WTC11 (cell line): Measurements from ENCODE around the gene SEL1L3. TPM values are rescaled to one million over a fixed set of nuclear protein-coding genes. Genes with fewer than 3 reads are reported as not detected.

Source experiments
- ATAC-seq: fragments of 200-7000 bp; cut with Tn5 transposase; 2 replicates; pipeline ENCODE4 v1.10.0; 2021; ENCODE audit warnings: mild to moderate bottlenecking, moderate library complexity
- CTCF ChIA-PET: fragments of 300-600 bp; sonication (Branson Sonifier 250); formaldehyde crosslinking; loops from one replicate; lab custom pipeline; 2021; ENCODE audit warnings: antibody characterized with exemption; lab: Charles Lee
- POLR2A ChIA-PET: fragments of 350-600 bp; sonication (Branson Sonifier 250); formaldehyde crosslinking; loops from one replicate; lab custom pipeline; 2021; ENCODE audit warnings: antibody characterized with exemption; lab: Charles Lee
- DNase-seq: peaks from one replicate; pipeline ENCODE4 v3.0.0; 2021; ENCODE audit warnings: low spot score
- H3K27ac Mint-ChIP-seq: 2 replicates; pipeline ENCODE4 v1.8.0; 2021; ENCODE audit warnings: mixed read lengths
- H3K27me3 Mint-ChIP-seq: 2 replicates; pipeline ENCODE4 v1.8.0; 2021; ENCODE audit warnings: low read depth, mild to moderate bottlenecking, moderate library complexity, mixed read lengths
- H3K36me3 Mint-ChIP-seq: 2 replicates; pipeline ENCODE4 v1.8.0; 2021; ENCODE audit warnings: mixed read lengths
- H3K4me1 Mint-ChIP-seq: 2 replicates; pipeline ENCODE4 v1.8.0; 2022; ENCODE audit warnings: mixed read lengths
- H3K4me3 Mint-ChIP-seq: 2 replicates; pipeline ENCODE4 v1.8.0; 2021; ENCODE audit warnings: mild to moderate bottlenecking, moderate library complexity, mixed read lengths
- H3K9me3 Mint-ChIP-seq: 2 replicates; pipeline ENCODE4 v1.8.0; 2021; ENCODE audit warnings: mixed read lengths
- ATF3 ChIP-seq: sonication (generic); formaldehyde crosslinking; conservative IDR thresholded peaks from 2 replicates; pipeline ENCODE4 v1.8.1; 2022; ENCODE audit warnings: mild to moderate bottlenecking, missing genetic modification reagents
- CDX4 ChIP-seq: fragments of 250-450 bp; sonication (Bioruptor Pico); IDR thresholded peaks from 2 replicates; pipeline ENCODE4 v1.9.0; 2021; ENCODE audit warnings: moderate library complexity, mild to moderate bottlenecking, inconsistent platforms, borderline replicate concordance
- E2F5 ChIP-seq: sonication (generic); formaldehyde crosslinking; IDR thresholded peaks from 2 replicates; pipeline ENCODE4 v1.8.1; 2022; ENCODE audit warnings: mild to moderate bottlenecking, moderate library complexity, missing genetic modification reagents
- ERG ChIP-seq: fragments of 250-450 bp; sonication (Bioruptor Pico); IDR thresholded peaks from 2 replicates; pipeline ENCODE4 v1.8.0; 2021; ENCODE audit warnings: mild to moderate bottlenecking
- ESRRA ChIP-seq: sonication (generic); formaldehyde crosslinking; IDR thresholded peaks from 2 replicates; pipeline ENCODE4 v1.8.1; 2022; ENCODE audit warnings: mild to moderate bottlenecking, missing genetic modification reagents, borderline replicate concordance
- FOXJ3 ChIP-seq: sonication (generic); formaldehyde crosslinking; IDR thresholded peaks from 2 replicates; pipeline ENCODE4 v1.9.0; 2021; ENCODE audit warnings: missing genetic modification reagents, mild to moderate bottlenecking, borderline replicate concordance
- GABPB1 ChIP-seq: sonication (generic); formaldehyde crosslinking; IDR thresholded peaks from 2 replicates; pipeline ENCODE4 v1.8.1; 2023; ENCODE audit warnings: mild to moderate bottlenecking, missing genetic modification reagents
- IRF2 ChIP-seq: sonication (generic); formaldehyde crosslinking; IDR thresholded peaks from 2 replicates; pipeline ENCODE4 v1.8.0; 2022; ENCODE audit warnings: low read depth, missing genetic modification reagents, borderline replicate concordance
- PRDM15 ChIP-seq: sonication (generic); formaldehyde crosslinking; IDR thresholded peaks from 2 replicates; pipeline ENCODE4 v1.8.0; 2022; ENCODE audit warnings: missing genetic modification reagents
- PREB ChIP-seq: sonication (generic); formaldehyde crosslinking; IDR thresholded peaks from 2 replicates; pipeline ENCODE4 v1.8.1; 2022; ENCODE audit warnings: mild to moderate bottlenecking, missing genetic modification reagents, moderate library complexity, borderline replicate concordance
- USF2 ChIP-seq: sonication (generic); formaldehyde crosslinking; IDR thresholded peaks from 2 replicates; pipeline ENCODE4 v1.8.1; 2023; ENCODE audit warnings: mild to moderate bottlenecking, missing genetic modification reagents, moderate library complexity
- ZBTB43 ChIP-seq: sonication (generic); formaldehyde crosslinking; IDR thresholded peaks from 2 replicates; pipeline ENCODE4 v1.8.1; 2023; ENCODE audit warnings: mild to moderate bottlenecking, missing genetic modification reagents
- ZMAT4 ChIP-seq: fragments of 250-450 bp; sonication (Bioruptor Pico); IDR thresholded peaks from 2 replicates; pipeline ENCODE4 v1.9.0; 2021; ENCODE audit warnings: mild to moderate bottlenecking
- ZNF219 ChIP-seq: sonication (generic); formaldehyde crosslinking; IDR thresholded peaks from 2 replicates; pipeline ENCODE4 v1.8.0; 2023; ENCODE audit warnings: missing genetic modification reagents, mild to moderate bottlenecking, borderline replicate concordance
- ZNF263 ChIP-seq: sonication (generic); formaldehyde crosslinking; IDR thresholded peaks from 2 replicates; pipeline ENCODE4 v1.8.1; 2022; ENCODE audit warnings: low read depth, mild to moderate bottlenecking, moderate library complexity, missing genetic modification reagents
- ZNF423 ChIP-seq: fragments of 250-450 bp; sonication (Bioruptor Pico); IDR thresholded peaks from 2 replicates; pipeline ENCODE4 v2.1.2; 2022; ENCODE audit warnings: mild to moderate bottlenecking, moderate library complexity
- ZNF425 ChIP-seq: fragments of 250-450 bp; sonication (Bioruptor Pico); conservative IDR thresholded peaks from 2 replicates; pipeline ENCODE4 v1.9.0; 2021; ENCODE audit warnings: mild to moderate bottlenecking
- total RNA-seq: library from RNA; stranded (reverse); gene quantifications from 3 replicates; pipeline ENCODE4 v1.2.3, GENCODE V29; 2021

Gene SEL1L3
- total RNA-seq, 1 experiment from 2014 or later, result 31.5 TPM

- no peaks in the 10 kb centered on the region for H3K9me3 Mint-ChIP-seq
These were observed 111.9 kb downstream of the SEL1L3 start for GRCh38 chr4:25750874-25751273.

GRCh38 chr4:25749150-25749794 lies 113.5 kb downstream of the SEL1L3 start:
- no peaks in the 10 kb centered on the region for H3K36me3 Mint-ChIP-seq
- ChIA-PET CTCF (interaction anchor here (0.6 to 1.1 kb wide), 2 partner anchors 308 to 359 kb away, joined by 3 read pairs; no protein-coding TSS in a partner anchor), POLR2A (no interaction called here)
- no peak overlapping the region for H3K4me3 Mint-ChIP-seq
- TF ChIP-seq ZNF219 (CRISPR knock-in tag) (no peak), ZNF425 (CRISPR knock-in tag) (no peak), ZBTB43 (CRISPR knock-in tag) (no peak), CDX4 (no peak), ZNF423 (no peak), ESRRA (CRISPR knock-in tag) (no peak), ZNF263 (CRISPR knock-in tag) (no peak)
- H3K27me3 Mint-ChIP-seq, result no peaks in the 10 kb centered on the region
- DNase-seq, result no peak
- H3K9me3 Mint-ChIP-seq, result no peaks in the 10 kb centered on the region
- ATAC-seq, result no peak
- H3K27ac Mint-ChIP-seq, result no peak overlapping the region
- H3K4me1 Mint-ChIP-seq, result peaks cover 5% of the 10 kb centered on the region; the same call in 1 of the 2 replicates

More at GRCh38 chr4:25750874-25751273, 111.9 kb downstream of the SEL1L3 start:
- ATAC-seq, result no peak
- ChIA-PET POLR2A (no interaction called here), CTCF (interaction anchor here (1.3 kb wide), 1 partner anchor 310 kb away, joined by 5 read pairs; no protein-coding TSS in a partner anchor)
- DNase-seq, result no peak
- no peak overlapping the region for H3K27ac Mint-ChIP-seq
- no peak overlapping the region for H3K4me3 Mint-ChIP-seq
- TF ChIP-seq ATF3 (CRISPR knock-in tag), result no peak
- no peak for TF ChIP-seq FOXJ3
- TF ChIP-seq ZMAT4 (CRISPR knock-in tag), result no peak
- no peak for TF ChIP-seq ERG (CRISPR knock-in tag)
- no peak for TF ChIP-seq GABPB1
- no peaks in the 10 kb centered on the region; the same call in 1 of the 2 replicates for H3K36me3 Mint-ChIP-seq
- no peaks in the 10 kb centered on the region for H3K27me3 Mint-ChIP-seq
- H3K4me1 Mint-ChIP-seq, result peaks cover 5% of the 10 kb centered on the region; the same call in 1 of the 2 replicates

GRCh38 chr4:25743971-25744370 lies 118.8 kb downstream of the SEL1L3 start:
- CTCF ChIA-PET, result interaction anchor here (1.2 to 1.4 kb wide), 3 partner anchors 48 to 305 kb away, joined by 4 to 5 read pairs (median 4); no protein-coding TSS in a partner anchor
- H3K36me3 Mint-ChIP-seq, result no peaks in the 10 kb centered on the region
- H3K4me3 Mint-ChIP-seq, result no peak overlapping the region
- POLR2A ChIA-PET, result no interaction called here
- H3K9me3 Mint-ChIP-seq, result no peaks in the 10 kb centered on the region
- no peak overlapping the region for H3K27ac Mint-ChIP-seq
- H3K27me3 Mint-ChIP-seq, result no peaks in the 10 kb centered on the region
- DNase-seq (no peak), ATAC-seq (no peak)
- H3K4me1 Mint-ChIP-seq, result no peaks in the 10 kb centered on the region
- no peak for TF ChIP-seq IRF2 (CRISPR knock-in tag)
- no peak for TF ChIP-seq PREB (CRISPR knock-in tag)
- no peak for TF ChIP-seq E2F5 (CRISPR knock-in tag)
- no peak for TF ChIP-seq PRDM15
- no peak for TF ChIP-seq USF2 (CRISPR knock-in tag)
